GM20000 (cell line): ENCODE measurements around the gene SP8.

Experiments
- DNase-seq: peaks from one replicate; pipeline ENCODE4 v3.0.0; 2012; ENCODE audit warnings: low spot score
- CTCF ChIP-seq: IDR thresholded peaks from 2 replicates; pipeline ENCODE4 v1.5.1; 2012; ENCODE audit warnings: mild to moderate bottlenecking, control low read depth; ENCODE audit errors: extremely low read depth, missing control alignments

The SP8 gene

GRCh38 chr7:20793694-20794394 lies 7.2 kb upstream of the SP8 start:
- no peak for TF ChIP-seq CTCF
- no peak for DNase-seq

GRCh38 chr7:20793248-20793647 lies 6.6 kb upstream of the SP8 start:
- DNase-seq, result no peak
- TF ChIP-seq CTCF, result no peak

- no peak for DNase-seq
- no peak for TF ChIP-seq CTCF
Measured at GRCh38 chr7:20791538-20792434, 5.1 kb upstream of the SP8 start.

GRCh38 chr7:20790375-20790774 lies 3.7 kb upstream of the SP8 start:
- no peak for DNase-seq
- TF ChIP-seq CTCF, result no peak

- no peak for DNase-seq
- TF ChIP-seq CTCF, result no peak
Measured at GRCh38 chr7:20788420-20788990, 1.8 kb upstream of the SP8 start.

GRCh38 chr7:20787660-20788419 lies 1.2 kb upstream of the SP8 start:
- DNase-seq, result no peak
- no peak for TF ChIP-seq CTCF

GRCh38 chr7:20786421-20786778 lies 286 bp downstream of the SP8 start:
- no peak for DNase-seq
- no peak for TF ChIP-seq CTCF
